Medulla oblongata (tissue), 1 donor: ENCODE results near the gene LAPTM4A.

Experiments used
- DNase-seq: peaks from one replicate; pipeline ENCODE4 v3.0.0-alpha.2; 2015; ENCODE audit errors: extremely low spot score

LAPTM4A gene

DNA sequence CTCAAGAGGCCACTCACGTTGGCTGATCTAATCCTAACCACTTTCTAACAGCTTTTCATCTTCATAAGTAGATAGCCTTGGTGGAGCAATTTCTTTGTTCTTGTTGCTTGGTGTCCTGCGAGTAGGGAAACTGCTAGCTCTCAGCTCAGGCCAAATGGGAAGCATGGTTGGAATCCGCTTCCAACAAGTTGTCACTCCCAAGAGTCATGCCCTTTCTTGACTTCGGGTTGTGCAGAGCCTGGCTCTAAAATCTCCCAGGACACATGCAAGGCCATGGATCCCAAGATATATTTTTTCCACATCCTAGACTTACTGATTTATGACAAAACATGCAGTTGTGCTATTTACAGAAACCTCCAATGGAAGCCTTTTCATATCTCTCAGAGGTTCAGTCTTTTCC lies 31.7 kb downstream of the LAPTM4A start:
- no peak for DNase-seq

DNA sequence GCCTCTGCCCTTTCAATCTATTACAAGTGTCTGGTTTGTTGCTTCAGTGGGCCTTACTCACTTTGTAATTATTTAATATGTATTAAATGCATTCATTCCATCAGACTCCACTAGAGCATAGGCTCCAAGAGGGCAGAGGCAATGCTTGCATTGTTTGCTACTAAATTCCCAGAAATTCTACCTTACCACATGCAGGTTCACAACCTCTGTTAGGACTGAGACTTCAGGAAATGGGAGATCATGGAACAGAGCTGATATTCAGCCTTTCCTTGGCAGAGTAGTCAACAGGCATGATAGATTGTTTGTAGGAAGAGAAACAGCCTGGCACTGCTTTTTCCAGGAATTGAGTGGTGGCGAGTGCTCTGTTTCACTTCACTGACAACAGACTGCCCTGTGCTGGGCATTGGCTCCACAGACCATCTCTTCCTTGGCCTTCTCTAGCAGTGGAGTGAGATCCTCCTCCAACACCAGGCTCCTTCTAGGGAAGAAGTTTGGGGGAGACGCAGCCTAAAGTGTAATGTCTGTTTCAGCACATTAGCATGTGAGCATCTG lies 32.8 kb downstream of the LAPTM4A start:
- peak; percentile 21 for DNase-seq

DNA sequence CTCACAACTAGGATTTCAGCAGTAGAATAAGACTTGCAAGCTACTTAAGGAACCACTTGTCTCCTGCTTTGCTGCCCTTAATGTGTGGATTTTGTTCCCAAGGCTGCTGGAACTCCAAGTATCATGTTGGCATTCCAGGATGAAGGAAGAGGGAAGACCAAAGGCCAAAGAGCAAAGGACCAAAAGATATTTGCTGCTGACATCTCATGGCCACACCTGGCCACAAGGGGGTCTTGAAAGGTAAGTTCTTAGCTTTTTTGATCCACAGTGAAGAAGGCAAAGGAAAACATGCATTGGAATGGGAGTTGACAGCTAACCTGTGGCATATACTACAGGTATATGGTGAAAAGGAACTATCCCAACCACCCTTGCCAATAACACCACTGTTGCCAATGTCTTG lies 35.1 kb downstream of the LAPTM4A start:
- DNase-seq = no peak

DNA sequence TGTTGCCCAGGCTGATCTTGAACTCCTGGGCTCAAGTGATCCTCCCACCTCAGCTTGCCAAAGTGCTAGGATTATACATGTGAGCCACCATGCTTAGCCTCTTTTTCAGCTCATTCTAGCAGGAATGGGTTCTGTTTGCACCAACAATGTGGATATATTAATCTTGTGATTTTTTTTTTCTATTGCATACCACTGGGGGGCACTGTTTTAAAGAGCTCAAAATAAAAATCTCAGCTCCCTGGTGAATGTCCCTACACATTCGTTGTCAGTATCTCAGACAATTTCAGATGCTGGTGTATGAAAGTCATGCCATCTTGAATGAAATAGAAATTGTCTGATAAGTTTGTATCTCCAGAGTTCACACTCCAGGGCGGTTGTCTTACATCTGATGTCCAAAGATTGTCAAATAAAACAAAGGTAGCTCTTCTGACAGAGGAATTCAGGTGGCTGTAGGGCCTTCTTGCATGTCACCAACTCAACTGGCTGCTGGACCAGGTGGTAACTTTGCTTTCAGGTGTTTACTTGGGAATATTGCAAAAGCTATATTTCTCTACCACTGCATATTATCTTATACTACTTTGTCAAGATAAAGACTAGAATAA lies 35.8 kb downstream of the LAPTM4A start:
- DNase-seq = peak; percentile 75

DNA sequence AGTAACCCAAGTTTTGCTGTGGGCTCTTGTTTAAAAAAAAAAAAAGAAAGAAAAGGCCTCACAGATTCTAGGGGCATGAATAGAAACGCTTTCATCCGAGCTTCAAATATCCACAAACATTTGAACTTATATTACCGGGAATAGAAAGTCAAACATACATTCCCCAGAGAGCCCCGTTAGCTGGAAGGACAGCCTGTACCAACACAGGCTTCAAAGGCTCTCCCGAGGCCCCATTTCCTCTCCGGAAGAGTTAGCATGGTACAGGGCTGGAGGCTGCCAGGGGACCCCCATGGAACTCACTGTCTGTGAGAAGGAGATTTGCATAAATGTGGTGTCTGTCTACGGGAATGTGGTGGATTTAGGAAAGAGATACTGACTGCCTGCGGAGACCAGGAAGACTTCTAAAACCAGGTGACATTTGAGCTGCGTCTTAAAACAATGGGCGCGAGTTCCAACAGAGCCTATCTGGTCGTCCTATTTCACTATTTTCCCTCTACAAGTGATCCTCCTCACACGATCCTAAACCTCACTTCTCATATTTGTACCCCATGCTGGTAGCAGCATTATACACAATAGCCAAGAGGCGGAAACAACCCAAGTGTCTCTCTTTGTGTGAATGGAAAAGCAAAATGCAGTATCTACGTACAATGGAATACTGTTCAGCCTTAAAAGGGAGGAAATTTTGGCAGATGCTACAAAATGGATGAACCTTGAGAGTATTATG lies 38.1 kb downstream of the LAPTM4A start:
- no peak for DNase-seq

DNA sequence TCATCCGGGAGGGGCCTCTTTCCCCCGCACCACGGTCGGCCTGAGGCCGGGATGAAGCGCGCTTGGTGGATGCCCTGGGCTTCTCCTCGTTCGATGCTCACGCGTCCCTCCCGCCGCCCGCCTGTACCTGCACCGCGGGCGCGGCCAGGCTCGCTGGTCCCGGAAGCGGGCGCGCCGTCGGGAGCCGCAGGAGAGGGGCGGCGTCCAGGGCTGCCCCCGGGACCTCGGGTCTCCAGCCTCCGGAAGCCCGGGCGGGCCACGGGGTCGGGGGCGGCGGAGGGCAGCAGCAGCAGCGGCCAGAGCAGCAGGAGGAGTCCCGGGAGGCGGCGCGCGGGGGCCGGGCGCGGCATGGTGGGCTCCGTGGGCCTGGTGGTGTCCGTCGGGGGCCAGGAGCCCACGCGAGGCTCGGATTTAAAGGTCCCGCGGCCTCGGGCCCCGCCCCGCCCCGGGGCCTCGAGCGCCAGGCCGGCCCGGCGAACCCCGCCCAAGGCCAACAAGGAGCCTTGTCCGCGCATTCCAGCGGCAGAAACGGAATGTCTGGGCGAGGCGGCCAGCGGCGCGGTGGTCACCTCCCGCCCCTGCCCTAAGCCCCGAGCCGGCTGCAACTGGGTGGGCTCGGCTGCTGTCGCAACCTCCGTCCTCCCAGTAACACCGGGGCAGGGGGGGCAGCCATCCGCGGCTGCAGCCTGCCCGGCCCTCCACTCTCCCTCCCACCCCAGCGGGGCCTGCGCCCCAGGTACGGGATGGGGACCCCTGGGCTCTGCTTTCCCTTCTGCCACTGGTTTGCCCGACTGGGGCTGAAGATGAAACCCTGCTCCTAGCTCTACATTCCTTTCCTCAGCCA lies 38.9 kb downstream of the LAPTM4A start, which contains the start of gene MATN3:
Gene MATN3 (minus strand): TSS at position 387 of the 844 bp plus-strand sequence. CDS start 37 bp downstream, at position 350.
- DNase-seq = no peak

DNA sequence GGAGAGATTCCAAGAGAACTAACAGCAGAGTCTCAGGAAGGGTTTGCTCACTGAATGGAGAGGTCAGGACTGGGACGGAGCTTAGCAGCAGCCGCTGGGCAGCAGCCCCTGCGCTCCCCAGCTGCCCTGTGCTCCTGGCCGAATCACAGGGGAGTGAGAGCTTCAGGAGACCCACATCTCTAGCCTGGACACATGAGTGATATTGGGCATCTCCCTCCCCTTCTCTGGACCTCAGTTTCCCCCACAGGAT lies 39.5 kb downstream of the LAPTM4A start:
- no peak for DNase-seq

DNA sequence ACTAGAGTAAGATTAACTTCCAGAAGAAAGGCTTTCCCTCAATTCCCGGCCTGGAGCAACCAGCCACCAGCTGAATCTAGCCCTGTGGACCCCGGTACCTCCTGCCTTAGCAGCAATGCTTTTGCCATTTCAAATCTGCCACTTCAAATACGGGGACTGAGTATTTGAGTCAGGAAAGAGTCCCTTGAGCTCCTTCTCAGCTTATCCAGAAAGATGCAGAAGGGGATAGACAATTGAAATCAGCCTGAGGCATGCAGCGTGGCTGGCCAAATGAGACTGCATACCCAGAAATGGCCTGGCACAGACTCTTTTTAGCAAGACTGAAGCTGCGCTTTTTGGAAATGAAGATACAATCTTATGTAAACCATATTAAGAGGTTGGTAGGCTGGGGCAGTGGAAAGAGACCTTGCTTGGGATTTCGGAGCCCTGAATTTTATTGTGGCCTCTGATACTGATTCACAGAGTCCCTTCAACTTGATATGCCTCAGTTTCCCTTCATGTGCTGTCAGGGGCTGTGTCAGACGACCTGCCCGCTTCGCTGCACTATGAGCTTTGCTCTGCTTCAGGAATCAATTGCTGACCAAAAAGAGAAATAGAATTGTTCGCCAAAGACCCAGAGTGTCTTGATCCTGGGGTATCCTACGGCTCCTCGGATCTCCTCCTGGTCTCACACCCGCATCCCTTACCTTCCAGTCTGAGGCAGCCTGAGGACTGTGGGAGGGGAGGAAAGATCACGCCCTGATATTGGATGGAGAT lies 40.0 kb downstream of the LAPTM4A start:
- no peak for DNase-seq

DNA sequence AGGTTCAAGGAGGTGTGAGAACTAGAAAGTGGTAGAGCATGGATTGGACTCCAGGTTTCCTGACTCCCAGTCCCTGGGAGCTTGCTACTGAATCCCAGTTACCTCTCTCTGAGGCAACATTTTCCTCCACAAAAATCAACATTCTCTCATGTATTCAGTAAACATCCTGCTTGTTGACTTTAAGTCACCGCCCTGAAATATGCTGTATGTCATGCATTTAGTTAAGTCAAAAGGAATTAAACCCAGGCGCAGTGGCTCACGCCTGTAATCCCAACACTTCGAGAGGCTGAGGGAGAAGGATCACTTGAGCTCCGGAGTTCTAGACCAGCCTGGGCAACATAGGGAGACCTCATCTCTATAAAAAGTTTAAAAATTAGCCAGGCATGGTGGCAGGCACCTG lies 42.7 kb downstream of the LAPTM4A start:
- DNase-seq = no peak

DNA sequence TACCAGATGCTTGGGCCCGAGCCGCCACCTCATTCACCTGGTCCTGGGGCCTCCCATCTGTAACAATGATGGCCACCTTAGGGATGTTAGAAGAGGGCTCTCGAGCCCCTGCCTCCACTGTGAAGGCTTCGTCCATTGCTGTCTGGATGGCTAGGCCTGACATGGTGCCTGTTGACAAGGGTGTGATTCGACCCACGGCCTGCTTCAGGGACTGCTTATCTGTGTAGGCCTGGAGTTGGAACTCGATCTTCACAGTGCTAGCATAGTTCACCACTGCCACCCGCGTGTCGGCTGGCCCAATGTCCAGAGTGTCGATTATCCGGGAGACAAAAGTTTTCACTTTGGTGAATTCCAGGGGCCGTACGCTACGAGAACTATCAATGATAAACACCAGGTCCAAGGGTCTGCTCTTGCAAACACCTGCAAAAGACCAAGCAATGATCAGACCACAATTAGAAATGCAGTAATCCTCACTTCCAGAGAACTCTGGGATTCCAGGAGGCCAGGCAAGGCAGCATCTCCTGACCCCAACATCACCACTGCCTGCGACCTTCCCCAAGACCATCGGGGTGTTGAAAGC lies 45.4 kb downstream of the LAPTM4A start:
- no peak for DNase-seq

DNA sequence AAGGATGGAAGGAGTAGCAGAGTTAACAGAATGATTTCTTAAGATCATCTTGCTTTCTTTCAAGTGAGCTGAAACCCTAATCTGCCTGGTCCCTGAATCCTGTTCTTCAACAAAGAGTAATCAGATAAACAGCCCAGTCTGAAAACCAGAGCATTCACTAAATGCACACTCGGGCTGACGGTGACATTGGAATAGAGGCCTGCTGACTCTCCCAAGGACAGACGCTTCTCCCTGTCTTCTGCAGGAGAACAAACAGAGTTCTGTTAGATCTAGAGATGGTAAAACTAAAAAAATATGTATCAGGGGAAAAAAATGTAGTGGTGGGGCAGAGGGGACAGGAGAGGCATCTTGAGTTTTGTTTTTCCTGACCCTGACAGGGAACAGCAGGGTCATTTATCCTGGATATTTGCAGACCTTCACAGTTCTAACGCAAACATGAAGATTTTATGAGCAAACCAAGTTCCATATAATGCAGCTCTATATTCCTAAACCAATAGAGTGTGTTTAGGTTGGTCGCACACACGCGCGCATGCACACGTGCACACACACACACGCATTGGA lies 46.3 kb downstream of the LAPTM4A start:
- no peak for DNase-seq

DNA sequence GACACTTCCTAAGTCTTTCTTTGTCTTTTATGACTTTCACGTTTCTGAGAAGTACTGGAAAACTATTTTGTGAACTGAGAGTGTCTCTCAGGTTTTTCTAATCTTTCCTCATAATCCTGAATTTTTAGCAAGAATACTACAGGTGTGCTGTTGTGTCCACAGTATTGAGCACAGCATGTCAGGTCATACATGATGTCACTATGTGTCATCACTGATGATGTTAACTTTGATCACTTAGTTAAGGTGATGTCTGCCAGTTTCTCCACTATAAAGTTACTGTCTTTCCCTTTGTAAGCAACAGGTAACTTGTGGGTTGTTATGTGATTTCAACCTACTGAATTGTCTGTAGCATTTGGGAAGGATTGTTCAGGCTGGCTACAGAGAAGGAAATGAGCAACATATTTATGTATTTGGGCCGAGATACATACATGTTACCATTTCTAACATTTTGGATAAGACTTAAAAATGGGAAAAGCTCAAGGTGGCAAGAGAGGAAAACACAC lies 50.0 kb downstream of the LAPTM4A start:
- DNase-seq = no peak

DNA sequence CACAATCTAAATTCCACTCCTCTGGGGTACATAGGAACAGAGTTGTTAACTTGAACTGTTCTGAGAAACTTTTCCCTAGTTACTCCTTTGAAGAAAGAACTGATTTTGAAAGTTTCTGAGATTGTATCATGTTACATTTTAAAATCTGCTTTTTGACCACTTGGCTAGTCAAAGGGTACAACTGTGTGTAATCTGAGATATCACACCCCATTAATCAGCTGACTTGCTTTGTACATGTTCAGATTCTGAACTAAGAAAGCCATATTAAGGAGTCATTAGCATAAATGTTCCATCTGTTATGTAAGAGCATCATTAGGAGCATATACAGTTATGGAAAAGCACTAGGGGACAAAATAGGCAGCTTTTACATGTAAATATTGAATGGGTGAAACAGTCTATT lies 57.7 kb downstream of the LAPTM4A start:
- no peak for DNase-seq

DNA sequence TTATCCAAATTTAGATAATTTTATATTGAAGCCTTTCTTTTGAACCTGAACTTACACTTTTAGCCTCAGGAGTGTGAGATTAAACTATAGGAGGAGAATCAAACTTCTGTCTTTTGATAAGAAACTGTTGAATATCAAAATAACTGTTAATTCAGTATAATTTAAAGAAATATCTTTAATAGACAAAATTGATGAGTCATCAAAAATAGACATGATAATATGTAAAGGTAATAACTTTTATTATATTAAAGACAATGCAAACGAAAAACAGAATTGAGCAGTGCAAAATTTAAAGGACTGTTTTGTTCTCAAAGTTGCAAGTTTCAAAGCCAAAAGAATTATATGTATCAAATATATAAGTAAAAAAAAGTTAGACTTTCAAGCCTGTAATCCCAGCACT lies 59.5 kb downstream of the LAPTM4A start:
- DNase-seq = no peak

DNA sequence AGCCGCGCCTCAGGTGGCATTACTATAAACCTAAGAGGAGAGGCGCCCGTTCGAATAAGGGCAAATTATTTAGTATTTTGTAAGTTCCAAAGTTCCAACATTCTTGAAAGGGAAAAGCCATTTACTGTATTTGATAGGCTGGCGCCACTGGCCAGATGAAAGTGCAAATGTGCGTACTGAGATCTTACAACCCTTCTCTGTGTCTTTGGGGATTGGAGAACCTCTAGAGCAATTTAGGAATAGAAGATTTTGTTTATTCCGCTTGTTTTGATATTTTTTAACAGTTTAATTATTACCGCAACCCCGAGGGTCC lies 61.1 kb downstream of the LAPTM4A start:
- no peak for DNase-seq

DNA sequence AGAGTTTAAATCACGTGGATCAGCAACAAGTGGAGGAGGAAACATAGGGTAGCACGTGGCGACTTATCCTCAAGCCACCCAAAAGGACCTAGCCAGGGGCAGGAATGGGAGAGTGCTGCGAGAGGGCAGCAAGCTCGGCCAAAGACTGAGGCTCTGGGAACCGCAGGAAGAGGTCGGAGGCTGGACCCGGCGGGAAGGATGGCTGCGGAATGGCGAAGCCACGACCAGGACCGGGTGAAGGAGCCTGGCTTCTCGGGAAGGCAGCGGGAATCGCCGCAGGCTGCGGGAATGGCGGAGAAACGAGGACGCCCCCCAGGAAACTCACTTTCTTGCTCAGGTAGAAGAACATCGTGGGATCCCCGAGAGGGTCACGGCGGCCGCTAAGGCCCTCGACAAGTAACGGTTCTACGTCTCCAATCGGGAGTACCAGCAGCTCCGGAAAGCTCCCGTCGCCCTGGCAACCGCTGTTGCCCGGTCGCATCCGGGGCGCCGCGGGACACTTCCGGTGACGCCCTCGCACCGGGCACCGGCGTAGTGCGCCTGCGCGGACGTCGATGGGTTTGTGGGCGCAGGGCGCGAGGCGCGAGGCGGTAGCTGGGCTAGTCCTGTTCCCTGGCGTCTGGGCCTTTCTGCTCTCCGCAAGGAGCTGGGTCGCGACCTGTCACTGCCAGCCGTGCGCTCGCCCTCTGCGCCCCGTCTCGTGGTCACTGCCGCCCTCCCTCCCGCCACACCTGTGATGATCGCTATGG lies 61.6 kb downstream of the LAPTM4A start, which contains the start of gene WDR35:
Gene WDR35 (minus strand): TSS at position 439 of the 749 bp plus-strand sequence. CDS start 90 bp downstream, at position 349.
- DNase-seq = peak; percentile 91

DNA sequence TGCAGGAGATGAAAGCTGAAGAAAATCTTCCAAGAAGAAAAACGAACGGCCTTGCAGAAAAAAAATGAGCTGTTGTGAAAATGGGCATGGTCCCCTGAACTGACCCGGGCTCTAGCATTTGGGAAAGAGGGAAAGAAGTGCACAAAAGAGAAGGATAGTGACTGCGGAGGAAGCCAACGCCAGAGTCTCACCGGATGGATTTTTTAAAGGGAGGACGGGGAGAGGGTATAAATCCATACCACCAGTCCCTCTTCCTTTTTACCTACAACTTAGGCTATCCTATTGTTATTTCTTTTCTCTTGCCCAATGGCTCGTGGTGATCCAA lies 62.1 kb downstream of the LAPTM4A start:
- no peak for DNase-seq

DNA sequence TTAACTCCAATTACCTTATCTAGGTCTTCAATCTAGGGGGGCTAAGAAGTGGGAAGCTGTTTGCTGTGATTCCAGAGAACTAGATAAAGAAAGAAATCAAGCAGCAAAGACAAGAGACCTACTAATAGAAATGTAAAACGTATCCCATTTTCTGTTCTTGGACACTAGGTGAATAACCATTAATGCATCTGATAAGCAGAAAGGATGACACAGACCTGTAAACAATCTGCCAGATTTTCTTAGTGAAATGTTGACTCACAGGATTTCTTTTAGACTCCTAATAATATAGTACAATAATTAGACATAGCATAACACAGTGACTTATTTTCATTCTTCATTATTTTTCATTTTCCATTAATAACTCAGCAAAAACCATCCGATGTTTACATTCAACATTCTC lies 62.8 kb downstream of the LAPTM4A start:
- DNase-seq = no peak

DNA sequence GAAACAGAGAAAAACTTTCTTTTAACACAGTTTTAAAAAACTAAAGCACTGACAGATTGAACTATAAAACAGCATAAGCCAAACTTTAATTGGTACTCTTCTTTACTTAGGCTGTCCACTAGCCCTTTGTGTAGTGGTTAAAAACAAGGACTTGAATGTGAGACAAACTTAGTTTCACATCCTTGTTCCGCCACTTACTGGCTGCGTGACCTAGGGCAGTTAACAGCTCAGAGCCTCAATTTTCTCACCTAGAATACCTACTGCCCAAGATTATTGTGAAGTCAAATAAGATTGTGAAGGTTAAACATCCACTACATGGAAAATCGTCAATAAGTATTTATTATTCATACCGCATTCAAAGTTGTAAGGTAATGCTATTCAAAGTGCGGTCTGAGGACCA lies 63.5 kb downstream of the LAPTM4A start:
- DNase-seq = peak; percentile 40
